GM12891 (cell line): ENCODE results near the gene DLX4.

Source experiments
- PAX5 ChIP-seq: IDR thresholded peaks from 2 replicates; pipeline ENCODE4 v1.6.1; 2011; ENCODE audit warnings: low read length, moderate library complexity, mild to moderate bottlenecking; ENCODE audit not compliant: insufficient read depth, severe bottlenecking
- POLR2A ChIP-seq: IDR thresholded peaks from 2 replicates; pipeline ENCODE4 v1.6.1; 2011; ENCODE audit warnings: low read depth, low read length, control low read depth
- POLR2AphosphoS5 ChIP-seq: IDR thresholded peaks from 2 replicates; pipeline ENCODE4 v1.6.1; 2011; ENCODE audit warnings: low read depth, low read length, control low read depth
- POU2F2 ChIP-seq: IDR thresholded peaks from 2 replicates; pipeline ENCODE4 v1.6.1; 2011; ENCODE audit warnings: low read depth, mild to moderate bottlenecking, control low read depth, low read length, moderate library complexity
- SPI1 ChIP-seq: IDR thresholded peaks from 2 replicates; pipeline ENCODE4 v1.6.1; 2011; ENCODE audit warnings: low read depth, low read length, control low read depth
- TAF1 ChIP-seq: IDR thresholded peaks from 2 replicates; pipeline ENCODE4 v1.6.1; 2011; ENCODE audit warnings: low read depth, low read length, control low read depth

DNA sequence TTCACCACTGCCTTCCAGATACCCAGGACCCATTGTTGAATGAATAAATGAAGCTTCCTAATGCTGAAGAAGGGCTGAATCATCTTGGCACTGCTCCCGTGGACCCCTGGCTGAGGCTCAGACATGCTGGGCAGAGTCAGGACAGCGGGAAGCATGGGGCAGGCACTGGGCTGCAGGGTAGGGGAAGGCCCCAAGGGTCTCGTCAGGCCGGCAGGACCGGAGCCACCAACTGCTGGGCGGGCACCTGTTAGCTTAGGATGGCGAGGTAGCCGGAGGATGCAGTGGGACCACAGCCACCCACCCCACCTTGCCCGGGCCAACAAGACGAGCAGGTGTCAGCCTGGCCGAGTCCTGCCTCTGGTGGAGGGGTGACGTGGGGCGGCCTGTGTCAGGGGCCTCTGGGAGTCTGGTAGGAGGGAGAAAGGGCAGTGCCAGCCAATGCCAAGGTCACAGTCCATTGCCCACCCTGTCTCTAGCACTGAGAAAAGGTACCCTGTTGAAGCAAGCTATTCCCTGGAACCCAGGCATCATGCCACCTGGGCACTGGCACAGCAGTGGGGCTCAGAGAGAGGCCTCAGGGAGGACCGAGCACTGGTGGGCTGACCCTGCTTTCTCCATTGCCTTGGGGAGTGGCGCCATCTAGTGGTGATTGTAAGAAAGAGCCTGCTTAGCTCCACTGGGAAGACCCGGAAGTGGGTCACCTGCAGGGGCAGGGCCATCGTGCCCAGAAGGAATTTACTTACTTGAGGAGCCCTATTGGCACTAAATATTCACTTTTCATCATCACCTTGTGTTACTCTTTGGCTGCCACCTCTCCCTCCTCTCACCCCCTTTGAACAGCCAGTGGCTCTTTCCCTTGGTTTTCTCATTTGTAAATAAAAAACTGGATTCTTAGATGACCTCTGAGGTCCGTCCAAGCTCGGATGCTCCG lies 29.0 kb downstream of the DLX4 start:
- TF ChIP-seq POLR2A (no peak), TAF1 (no peak), SPI1 (no peak), POLR2AphosphoS5 (no peak), POU2F2 (no peak), PAX5 (no peak)
